HepG2 (cell line): ENCODE data around the gene FOLR1. TPM values are rescaled to one million over a fixed set of nuclear protein-coding genes. Genes with fewer than 3 reads are reported as not detected.

Experiments used
- ARNT2 ChIP-seq: sonication (generic); formaldehyde crosslinking; IDR thresholded peaks from 2 replicates; pipeline ENCODE4 v1.8.0; 2022; ENCODE audit warnings: mild to moderate bottlenecking, low read depth, missing genetic modification reagents, moderate library complexity
- CAMTA2 ChIP-seq: sonication (generic); formaldehyde crosslinking; IDR thresholded peaks from 2 replicates; pipeline ENCODE4 v1.4.0; 2020; ENCODE audit warnings: mild to moderate bottlenecking, missing genetic modification reagents, borderline replicate concordance
- DPF2 ChIP-seq: sonication (generic); formaldehyde crosslinking; IDR thresholded peaks from 2 replicates; pipeline ENCODE4 v1.4.0; 2020; ENCODE audit warnings: mild to moderate bottlenecking, low read depth, missing genetic modification reagents, borderline replicate concordance
- FOXK1 ChIP-seq: sonication (generic); formaldehyde crosslinking; IDR thresholded peaks from 2 replicates; pipeline ENCODE4 v1.4.0; 2020; ENCODE audit warnings: low read depth, missing genetic modification reagents, borderline replicate concordance
- GMEB2 ChIP-seq: IDR thresholded peaks from 2 replicates; pipeline ENCODE4 v1.6.1; 2016; ENCODE audit warnings: missing biosample characterization, missing genetic modification reagents, low read depth
- GPN1 ChIP-seq: sonication (generic); formaldehyde crosslinking; IDR thresholded peaks from 2 replicates; pipeline ENCODE4 v1.5.1; 2020; ENCODE audit warnings: missing genetic modification reagents, borderline replicate concordance
- GTF3A ChIP-seq: sonication (generic); formaldehyde crosslinking; conservative IDR thresholded peaks from 2 replicates; pipeline ENCODE4 v1.4.0; 2020; ENCODE audit warnings: mild to moderate bottlenecking, missing genetic modification reagents
- MTA3 ChIP-seq: sonication (generic); formaldehyde crosslinking; IDR thresholded peaks from 2 replicates; pipeline ENCODE4 v1.4.0; 2020; ENCODE audit warnings: missing genetic modification reagents
- NFRKB ChIP-seq: fragments of 450-650 bp; IDR thresholded peaks from 2 replicates; pipeline ENCODE4 v1.6.1; 2017
- NRL ChIP-seq: sonication (generic); formaldehyde crosslinking; IDR thresholded peaks from 2 replicates; pipeline ENCODE4 v1.5.0; 2020; ENCODE audit warnings: missing genetic modification reagents, mild to moderate bottlenecking, moderate library complexity, borderline replicate concordance
- POLR2AphosphoS5 ChIP-seq: IDR thresholded peaks from 2 replicates; pipeline ENCODE4 v1.6.1; 2012; ENCODE audit warnings: low read depth, low read length
- PREB ChIP-seq: sonication (generic); formaldehyde crosslinking; IDR thresholded peaks from 2 replicates; pipeline ENCODE4 v1.4.0; 2020; ENCODE audit warnings: missing genetic modification reagents
- ZNF234 ChIP-seq: sonication (generic); formaldehyde crosslinking; conservative IDR thresholded peaks from 2 replicates; pipeline ENCODE4 v1.5.1; 2020; ENCODE audit warnings: mild to moderate bottlenecking, missing genetic modification reagents
- ZNF331 ChIP-seq: sonication (generic); formaldehyde crosslinking; IDR thresholded peaks from 2 replicates; pipeline ENCODE4 v1.4.0; 2020; ENCODE audit warnings: missing genetic modification reagents
- polyA plus RNA-seq, 8 experiments: library from polyadenylated mRNA; depleted of rRNA in 3 of 8; stranded (reverse) in 7 of 8; unstranded in 1 of 8; fragments of >200 nt; fragmentation: Illumina TruSeq in 4 of 8; extraction: Trizol in 4 of 8; gene quantifications; 2 replicates each; pipeline versions ENCODE4 v1.2.1 to v1.2.3, GENCODE V29; 2011 to 2016; ENCODE audit warnings: low read depth in 4 of 8, missing spikeins in 1 of 8, mixed read lengths in 1 of 8; ENCODE audit not compliant: insufficient read depth in 1 of 8
- total RNA-seq, 5 experiments: library from RNA; depleted of rRNA; stranded (reverse); fragments of >200 nt; fragmentation: Illumina TruSeq; extraction: Trizol; gene quantifications; 2 replicates each; pipeline ENCODE4 v1.2.3, GENCODE V29; 2016; ENCODE audit warnings: low read depth in 1 of 5
- TF ChIP-seq, protein P1 (sequence below): sonication (generic); formaldehyde crosslinking; IDR thresholded peaks from 2 replicates; pipeline ENCODE4 v1.9.0; 2022; ENCODE audit warnings: missing genetic modification reagents, mild to moderate bottlenecking, borderline replicate concordance
- TF ChIP-seq, protein P2 (sequence below): sonication (generic); formaldehyde crosslinking; IDR thresholded peaks from 2 replicates; pipeline ENCODE4 v1.9.0; 2021; ENCODE audit warnings: missing genetic modification reagents, borderline replicate concordance
- TF ChIP-seq, protein P3 (sequence below): sonication (generic); formaldehyde crosslinking; IDR thresholded peaks from 2 replicates; pipeline ENCODE4 v1.4.0; 2020; ENCODE audit warnings: missing genetic modification reagents, mild to moderate bottlenecking, borderline replicate concordance
- TF ChIP-seq, protein P4 (sequence below): sonication (generic); formaldehyde crosslinking; IDR thresholded peaks from 2 replicates; pipeline ENCODE4 v1.5.0; 2020; ENCODE audit warnings: mild to moderate bottlenecking, low read depth, missing genetic modification reagents, borderline replicate concordance

FOLR1 gene
- total and polyA plus RNA-seq, 2 of the 13 experiments (the other 11 are each of a cell fraction or from before 2014, with no cell fraction given) = 0.20 TPM; not detected in 1

GRCh38 chr11:72222907-72223614, 31.1 kb downstream of the FOLR1 start (continued):
- TF ChIP-seq NFRKB (no peak), GTF3A (CRISPR knock-in tag) (no peak), GPN1 (CRISPR knock-in tag) (no peak), CAMTA2 (no peak), ZNF331 (CRISPR knock-in tag) (peak; percentile 37; the same call in 1 of the 2 replicates), FOXK1 (no peak), MTA3 (CRISPR knock-in tag) (no peak), ZNF234 (no peak), ARNT2 (CRISPR knock-in tag) (peak; percentile 59; the same call in 1 of the 2 replicates), POLR2AphosphoS5 (0 out of 2 replicates have a peak, but pooled peaks have one; percentile 15), NRL (CRISPR knock-in tag) (no peak; the same call in none of the 2 replicates), DPF2 (no peak), GMEB2 (CRISPR knock-in tag) (no peak), PREB (CRISPR knock-in tag) (no peak)
- TF ChIP-seq, protein P1, sequence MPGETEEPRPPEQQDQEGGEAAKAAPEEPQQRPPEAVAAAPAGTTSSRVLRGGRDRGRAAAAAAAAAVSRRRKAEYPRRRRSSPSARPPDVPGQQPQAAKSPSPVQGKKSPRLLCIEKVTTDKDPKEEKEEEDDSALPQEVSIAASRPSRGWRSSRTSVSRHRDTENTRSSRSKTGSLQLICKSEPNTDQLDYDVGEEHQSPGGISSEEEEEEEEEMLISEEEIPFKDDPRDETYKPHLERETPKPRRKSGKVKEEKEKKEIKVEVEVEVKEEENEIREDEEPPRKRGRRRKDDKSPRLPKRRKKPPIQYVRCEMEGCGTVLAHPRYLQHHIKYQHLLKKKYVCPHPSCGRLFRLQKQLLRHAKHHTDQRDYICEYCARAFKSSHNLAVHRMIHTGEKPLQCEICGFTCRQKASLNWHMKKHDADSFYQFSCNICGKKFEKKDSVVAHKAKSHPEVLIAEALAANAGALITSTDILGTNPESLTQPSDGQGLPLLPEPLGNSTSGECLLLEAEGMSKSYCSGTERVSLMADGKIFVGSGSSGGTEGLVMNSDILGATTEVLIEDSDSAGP (CRISPR knock-in tag) = peak; percentile 100
- TF ChIP-seq, protein P2, sequence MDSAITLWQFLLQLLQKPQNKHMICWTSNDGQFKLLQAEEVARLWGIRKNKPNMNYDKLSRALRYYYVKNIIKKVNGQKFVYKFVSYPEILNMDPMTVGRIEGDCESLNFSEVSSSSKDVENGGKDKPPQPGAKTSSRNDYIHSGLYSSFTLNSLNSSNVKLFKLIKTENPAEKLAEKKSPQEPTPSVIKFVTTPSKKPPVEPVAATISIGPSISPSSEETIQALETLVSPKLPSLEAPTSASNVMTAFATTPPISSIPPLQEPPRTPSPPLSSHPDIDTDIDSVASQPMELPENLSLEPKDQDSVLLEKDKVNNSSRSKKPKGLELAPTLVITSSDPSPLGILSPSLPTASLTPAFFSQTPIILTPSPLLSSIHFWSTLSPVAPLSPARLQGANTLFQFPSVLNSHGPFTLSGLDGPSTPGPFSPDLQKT (CRISPR knock-in tag) = no peak
- TF ChIP-seq, protein P3, sequence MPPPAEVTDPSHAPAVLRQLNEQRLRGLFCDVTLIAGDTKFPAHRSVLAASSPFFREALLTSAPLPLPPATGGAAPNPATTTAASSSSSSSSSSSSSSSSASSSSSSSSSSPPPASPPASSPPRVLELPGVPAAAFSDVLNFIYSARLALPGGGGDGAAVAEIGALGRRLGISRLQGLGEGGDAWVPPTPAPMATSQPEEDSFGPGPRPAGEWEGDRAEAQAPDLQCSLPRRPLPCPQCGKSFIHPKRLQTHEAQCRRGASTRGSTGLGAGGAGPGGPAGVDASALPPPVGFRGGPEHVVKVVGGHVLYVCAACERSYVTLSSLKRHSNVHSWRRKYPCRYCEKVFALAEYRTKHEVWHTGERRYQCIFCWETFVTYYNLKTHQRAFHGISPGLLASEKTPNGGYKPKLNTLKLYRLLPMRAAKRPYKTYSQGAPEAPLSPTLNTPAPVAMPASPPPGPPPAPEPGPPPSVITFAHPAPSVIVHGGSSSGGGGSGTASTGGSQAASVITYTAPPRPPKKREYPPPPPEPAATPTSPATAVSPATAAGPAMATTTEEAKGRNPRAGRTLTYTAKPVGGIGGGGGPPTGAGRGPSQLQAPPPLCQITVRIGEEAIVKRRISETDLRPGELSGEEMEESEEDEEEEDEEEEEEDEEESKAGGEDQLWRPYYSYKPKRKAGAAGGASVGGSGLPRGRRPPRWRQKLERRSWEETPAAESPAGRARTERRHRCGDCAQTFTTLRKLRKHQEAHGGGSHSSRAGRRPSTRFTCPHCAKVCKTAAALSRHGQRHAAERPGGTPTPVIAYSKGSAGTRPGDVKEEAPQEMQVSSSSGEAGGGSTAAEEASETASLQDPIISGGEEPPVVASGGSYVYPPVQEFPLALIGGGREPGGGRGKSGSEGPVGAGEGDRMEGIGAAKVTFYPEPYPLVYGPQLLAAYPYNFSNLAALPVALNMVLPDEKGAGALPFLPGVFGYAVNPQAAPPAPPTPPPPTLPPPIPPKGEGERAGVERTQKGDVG (CRISPR knock-in tag) = no peak
- TF ChIP-seq, protein P4, sequence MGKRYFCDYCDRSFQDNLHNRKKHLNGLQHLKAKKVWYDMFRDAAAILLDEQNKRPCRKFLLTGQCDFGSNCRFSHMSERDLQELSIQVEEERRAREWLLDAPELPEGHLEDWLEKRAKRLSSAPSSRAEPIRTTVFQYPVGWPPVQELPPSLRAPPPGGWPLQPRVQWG (CRISPR knock-in tag) = no peak
